Right lobe of liver (tissue), 4 donors: Measurements from ENCODE around the gene PTPN11.
"Not testable (repeated sequence)": the region's sequence is repeated elsewhere in the genome, so short reads cannot be mapped to it uniquely, and the experiment has no call there.

Source experiments
- CTCF ChIP-seq, 4 donors: fragments of 200-600 bp in 3 of 4; fragments of 450-650 bp in 1 of 4; IDR thresholded peaks; one replicate each; pipeline versions ENCODE4 v1.5.1 to v1.8.0; 2016 to 2022; ENCODE audit warnings: antibody characterized with exemption in 4 of 4, mild to moderate bottlenecking in 2 of 4
- POLR2A ChIP-seq: fragments of 450-650 bp; IDR thresholded peaks from one replicate; pipeline ENCODE4 v1.6.1; 2017; ENCODE audit warnings: antibody characterized with exemption, mild to moderate bottlenecking
- donor health status: DM: no; HTN: no; CAD: no.
- donor health status: DM: no; HTN: no; CAD: no.
- donor health status: DM: no; HTN: yes; CAD: no.

- not testable (repeated sequence) for TF ChIP-seq CTCF (IDR thresholded peaks at IDR 0.05); POLR2A
These were observed 11.1 kb upstream of the PTPN11 start for GRCh38 chr12:112407683-112408082.
